Keratinocyte (primary cell): ENCODE data around the gene LENG9.

Experiments
- EZH2 ChIP-seq: IDR thresholded peaks from one replicate; pipeline ENCODE4 v1.6.1; 2012; ENCODE audit warnings: inconsistent platforms, mild to moderate bottlenecking, low read length, moderate library complexity
- TF ChIP-seq, protein P1 (sequence below), 3 experiments: IDR thresholded peaks in 1 of 3; conservative IDR thresholded peaks in 1 of 3; optimal IDR thresholded peaks in 1 of 3; 2 replicates in 2 of 3; 3 replicates in 1 of 3; pipeline versions ENCODE3 to v1.5.1; 2011; ENCODE audit warnings: low read length in 3 of 3, mild to moderate bottlenecking in 3 of 3, moderate library complexity in 2 of 3, control low read depth in 1 of 3, inconsistent platforms in 1 of 3; ENCODE audit not compliant: insufficient read depth in 2 of 3; ENCODE audit errors: extremely low read depth in 1 of 3

DNA sequence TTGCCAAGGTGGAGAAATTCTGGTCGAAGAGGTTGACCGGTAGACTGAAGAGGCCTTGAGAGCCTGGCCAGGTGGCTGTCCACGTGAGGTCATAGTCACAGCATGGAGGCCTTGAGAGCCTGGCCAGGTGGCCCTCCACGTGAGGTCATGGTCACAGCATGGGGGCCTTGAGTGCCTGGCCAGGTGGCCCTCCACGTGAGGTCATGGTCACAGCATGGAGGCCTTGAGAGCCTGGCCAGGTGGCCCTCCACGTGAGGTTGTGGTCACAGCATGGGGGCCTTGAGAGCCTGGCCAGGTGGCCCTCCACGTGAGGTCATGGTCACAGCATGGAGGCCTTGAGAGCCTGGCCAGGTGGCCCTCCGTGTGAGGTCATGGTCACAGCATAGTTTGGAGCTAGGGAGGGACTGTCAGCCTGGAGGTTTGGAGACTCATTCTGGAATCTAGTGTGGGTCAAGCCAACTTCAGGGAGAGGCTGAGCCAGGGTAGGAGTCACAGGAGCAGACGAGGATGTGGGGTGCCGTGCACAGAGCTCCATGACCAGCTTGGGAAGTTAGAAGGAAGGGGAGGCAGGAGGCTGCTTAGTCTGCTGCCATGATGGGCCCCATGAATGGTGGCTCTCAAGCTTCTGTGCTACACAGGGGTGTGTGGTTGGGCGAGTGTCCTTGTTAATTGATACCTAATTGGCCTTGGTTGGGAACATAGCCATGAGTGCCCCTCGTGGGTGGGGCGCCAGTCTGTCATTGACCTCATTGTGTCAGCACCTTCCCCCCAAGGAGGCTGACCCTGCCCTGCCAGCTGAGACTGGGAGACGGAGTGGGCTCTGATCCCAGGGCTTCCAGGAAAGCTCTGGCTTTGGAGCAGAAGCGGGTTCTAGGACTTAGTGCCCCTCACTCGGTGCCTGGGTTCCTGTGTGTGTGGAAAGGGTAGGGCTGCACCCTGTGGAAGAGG is 4.0 kb downstream of the LENG9 start:
- TF ChIP-seq, protein P1, sequence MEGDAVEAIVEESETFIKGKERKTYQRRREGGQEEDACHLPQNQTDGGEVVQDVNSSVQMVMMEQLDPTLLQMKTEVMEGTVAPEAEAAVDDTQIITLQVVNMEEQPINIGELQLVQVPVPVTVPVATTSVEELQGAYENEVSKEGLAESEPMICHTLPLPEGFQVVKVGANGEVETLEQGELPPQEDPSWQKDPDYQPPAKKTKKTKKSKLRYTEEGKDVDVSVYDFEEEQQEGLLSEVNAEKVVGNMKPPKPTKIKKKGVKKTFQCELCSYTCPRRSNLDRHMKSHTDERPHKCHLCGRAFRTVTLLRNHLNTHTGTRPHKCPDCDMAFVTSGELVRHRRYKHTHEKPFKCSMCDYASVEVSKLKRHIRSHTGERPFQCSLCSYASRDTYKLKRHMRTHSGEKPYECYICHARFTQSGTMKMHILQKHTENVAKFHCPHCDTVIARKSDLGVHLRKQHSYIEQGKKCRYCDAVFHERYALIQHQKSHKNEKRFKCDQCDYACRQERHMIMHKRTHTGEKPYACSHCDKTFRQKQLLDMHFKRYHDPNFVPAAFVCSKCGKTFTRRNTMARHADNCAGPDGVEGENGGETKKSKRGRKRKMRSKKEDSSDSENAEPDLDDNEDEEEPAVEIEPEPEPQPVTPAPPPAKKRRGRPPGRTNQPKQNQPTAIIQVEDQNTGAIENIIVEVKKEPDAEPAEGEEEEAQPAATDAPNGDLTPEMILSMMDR (optimal IDR thresholded peaks at IDR 0.05 in 1 of 3, IDR thresholded peaks at IDR 0.05 in 1 of 3, conservative IDR thresholded peaks at IDR 0.05 in 1 of 3; ENCODE audit: extremely low read depth in 1 of 3, insufficient read depth in 2 of 3, low read length in 3 of 3) = no peak
- TF ChIP-seq EZH2 = no peak
